Stimulated activated CD8-positive, alpha-beta memory T cell treated with anti-CD3 and anti-CD28 coated beads, Interleukin-7, amount 100 ng/mL, for 24 hours (primary cell): ENCODE results near the gene JARID2.

Experiments
- DNase-seq: peaks from one replicate; pipeline ENCODE4 v3.0.0-alpha.2; 2020; ENCODE audit warnings: low read depth

Gene JARID2

GRCh38 chr6:15470746-15471145, 224.9 kb downstream of the JARID2 start:
- DNase-seq: no peak

GRCh38 chr6:15472621-15473020, 226.8 kb downstream of the JARID2 start:
- no peak for DNase-seq

GRCh38 chr6:15473174-15473573, 227.3 kb downstream of the JARID2 start:
- no peak for DNase-seq

- no peak for DNase-seq
These were observed 227.9 kb downstream of the JARID2 start for GRCh38 chr6:15473741-15474161.

GRCh38 chr6:15474196-15474595, 228.3 kb downstream of the JARID2 start:
- DNase-seq: no peak

GRCh38 chr6:15475261-15475660, 229.4 kb downstream of the JARID2 start:
- DNase-seq: no peak

GRCh38 chr6:15475872-15476271, 230.0 kb downstream of the JARID2 start:
- DNase-seq: no peak

GRCh38 chr6:15476631-15477380, 230.9 kb downstream of the JARID2 start:
- no peak for DNase-seq

- DNase-seq: no peak
These were observed 231.9 kb downstream of the JARID2 start for GRCh38 chr6:15477746-15478145.

GRCh38 chr6:15479761-15480160, 233.9 kb downstream of the JARID2 start:
- no peak for DNase-seq

- DNase-seq: no peak
These were observed 234.7 kb downstream of the JARID2 start for GRCh38 chr6:15480525-15480924.

- no peak for DNase-seq
These were observed 235.8 kb downstream of the JARID2 start for GRCh38 chr6:15481390-15482291.

- DNase-seq: no peak
These were observed 237.2 kb downstream of the JARID2 start for GRCh38 chr6:15483060-15483459.

- DNase-seq: no peak
These were observed 238.3 kb downstream of the JARID2 start for GRCh38 chr6:15484140-15484539.

- no peak for DNase-seq
These were observed 239.0 kb downstream of the JARID2 start for GRCh38 chr6:15484821-15485220.

GRCh38 chr6:15485936-15486335, 240.1 kb downstream of the JARID2 start:
- DNase-seq: no peak

- DNase-seq: no peak
These were observed 241.4 kb downstream of the JARID2 start for GRCh38 chr6:15487262-15487661.

- no peak for DNase-seq
These were observed 243.5 kb downstream of the JARID2 start for GRCh38 chr6:15489261-15489962.

GRCh38 chr6:15490242-15491100, 244.6 kb downstream of the JARID2 start:
- DNase-seq: no peak

GRCh38 chr6:15491255-15491985, 245.6 kb downstream of the JARID2 start:
- DNase-seq: peak; percentile 46

GRCh38 chr6:15491986-15492269, 246.1 kb downstream of the JARID2 start:
- no peak for DNase-seq
